GM19043 (cell line): Measurements from ENCODE around the gene COL23A1.

Experiments used
- ATAC-seq: cut with Tn5 transposase; IDR thresholded peaks from one replicate; pipeline ENCODE4 v1.9.1; 2021; ENCODE audit warnings: low read depth; ENCODE audit not compliant: unreplicated experiment

COL23A1 gene

DNA sequence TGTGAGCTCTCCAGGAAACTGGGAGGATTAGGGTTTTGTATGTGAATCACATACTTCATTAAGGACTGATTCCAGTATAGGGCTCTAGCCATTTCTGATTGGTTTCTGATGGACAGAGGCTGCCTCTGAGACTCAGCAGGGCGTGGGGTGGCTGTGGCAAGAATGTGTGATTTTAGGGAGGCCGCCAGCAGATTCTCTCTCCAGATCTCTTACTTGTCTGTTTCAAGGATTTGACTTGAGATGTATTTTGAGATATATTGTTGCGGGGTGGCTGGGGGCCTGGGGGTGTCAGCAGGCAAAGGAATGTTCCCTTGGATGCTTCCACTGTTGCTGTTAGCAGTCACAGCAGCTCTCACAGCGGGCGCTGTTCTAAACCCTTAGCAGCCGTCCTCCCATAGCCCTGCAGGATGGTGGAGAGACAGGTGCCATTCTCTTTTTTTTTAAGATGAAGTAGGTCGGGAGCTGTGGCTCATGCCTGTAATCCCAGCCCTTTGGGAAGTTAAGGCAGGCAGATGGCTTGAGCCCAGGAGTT, 393.8 kb downstream of the COL23A1 start:
- ATAC-seq: no peak

DNA sequence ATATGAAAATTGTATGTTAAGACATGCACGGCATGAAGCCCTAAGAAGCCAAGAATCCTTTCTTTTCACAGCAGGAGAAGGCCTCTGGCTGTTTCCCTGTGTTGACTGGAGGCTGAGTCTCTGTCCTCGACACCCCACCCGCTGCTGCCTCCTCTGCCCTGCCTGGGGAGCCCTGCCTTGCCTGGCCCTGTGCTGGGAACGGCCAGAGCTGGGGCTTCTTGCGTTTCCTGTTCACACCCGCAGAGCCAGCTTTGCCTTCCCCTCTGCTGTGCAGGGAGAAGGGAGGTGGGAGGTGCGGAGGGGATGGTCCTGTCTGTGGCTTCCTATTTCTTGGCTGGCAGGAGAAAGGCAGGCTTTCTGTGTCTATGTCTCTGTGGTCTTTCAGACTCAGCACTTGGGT, 396.2 kb downstream of the COL23A1 start:
- no peak for ATAC-seq

DNA sequence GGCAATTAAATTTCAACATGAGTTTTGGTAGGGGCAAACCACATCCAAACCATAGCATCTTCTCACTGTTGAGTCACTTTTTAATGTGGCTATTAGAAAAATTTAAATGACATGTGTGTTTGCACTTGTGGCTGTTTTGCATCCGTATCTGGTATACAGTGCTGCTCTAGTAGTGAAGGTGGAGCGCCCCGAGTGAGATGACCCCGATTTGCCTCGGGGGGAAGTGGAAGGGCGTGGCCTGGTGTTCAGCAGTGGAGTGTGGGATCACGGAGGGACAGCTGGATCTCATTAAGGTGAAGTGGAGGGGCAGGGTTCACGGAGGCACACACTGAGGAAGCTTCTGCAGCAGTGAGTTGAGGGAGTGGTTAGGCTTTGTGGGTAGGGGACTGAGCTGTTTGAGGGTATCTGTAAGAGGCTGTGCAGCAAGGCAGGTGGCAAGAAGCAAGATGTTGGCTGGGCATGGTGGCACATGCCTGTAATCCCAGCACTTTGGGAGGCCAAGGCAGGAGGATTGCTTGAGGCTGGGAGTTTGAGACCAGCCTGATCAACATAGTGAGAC, 396.9 kb downstream of the COL23A1 start:
- no peak for ATAC-seq

DNA sequence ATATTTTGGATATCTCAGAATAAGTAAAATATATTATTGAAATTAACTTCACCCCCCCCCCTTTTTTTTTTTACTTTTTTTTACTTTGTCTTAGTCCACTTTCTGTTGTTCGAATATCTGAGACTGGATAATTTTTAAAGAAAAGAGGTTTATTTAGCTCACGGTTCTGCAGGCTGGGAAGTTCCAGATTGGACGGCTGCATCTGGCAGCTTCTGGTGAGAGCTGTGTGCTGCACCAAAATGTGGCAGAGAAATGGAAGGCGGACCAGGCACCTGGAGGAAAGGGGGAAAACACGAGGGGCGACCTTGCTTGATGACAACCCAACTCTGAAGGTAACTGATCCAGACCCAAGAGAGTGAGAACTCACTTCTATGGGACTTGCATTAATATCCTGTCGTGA, 397.4 kb downstream of the COL23A1 start:
- no peak for ATAC-seq

DNA sequence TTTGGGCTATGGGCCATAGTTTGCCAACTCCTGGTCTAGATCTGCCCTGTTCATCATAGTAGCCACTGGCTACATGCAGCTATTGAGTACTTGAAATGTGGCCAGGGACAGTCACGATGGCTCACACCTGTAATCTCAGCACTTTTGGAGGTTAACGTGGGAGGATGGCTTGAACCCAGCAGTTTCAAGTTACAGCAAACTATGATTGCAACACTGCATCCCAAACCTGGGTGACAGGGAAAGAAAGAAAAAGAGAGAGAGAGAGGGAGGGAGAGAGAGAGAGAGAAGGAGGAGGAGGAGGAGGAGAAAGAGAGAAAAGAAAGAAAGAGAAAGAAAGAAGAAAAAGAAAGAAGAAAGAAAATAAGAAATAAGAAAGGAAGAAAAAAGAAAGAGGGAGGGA, 397.9 kb downstream of the COL23A1 start:
- ATAC-seq: no peak

DNA sequence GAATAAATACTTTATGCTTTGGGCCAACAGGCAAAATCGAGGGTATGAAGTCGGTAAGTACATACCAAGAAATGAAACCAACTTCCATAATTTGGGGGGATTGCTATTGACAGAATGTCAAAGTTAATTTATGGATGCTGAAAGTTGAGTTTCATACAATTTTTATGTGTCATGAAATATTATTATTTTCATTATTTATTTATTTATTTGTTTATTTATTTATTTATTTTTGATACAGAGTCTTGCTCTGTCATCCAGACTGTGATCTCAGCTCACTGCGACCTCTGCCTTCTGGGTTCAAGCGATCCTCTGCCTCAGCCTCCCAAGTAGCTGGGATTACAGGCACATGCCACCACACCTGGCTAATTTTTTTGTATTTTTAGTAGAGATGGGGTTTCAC, 398.5 kb downstream of the COL23A1 start:
- no peak for ATAC-seq

DNA sequence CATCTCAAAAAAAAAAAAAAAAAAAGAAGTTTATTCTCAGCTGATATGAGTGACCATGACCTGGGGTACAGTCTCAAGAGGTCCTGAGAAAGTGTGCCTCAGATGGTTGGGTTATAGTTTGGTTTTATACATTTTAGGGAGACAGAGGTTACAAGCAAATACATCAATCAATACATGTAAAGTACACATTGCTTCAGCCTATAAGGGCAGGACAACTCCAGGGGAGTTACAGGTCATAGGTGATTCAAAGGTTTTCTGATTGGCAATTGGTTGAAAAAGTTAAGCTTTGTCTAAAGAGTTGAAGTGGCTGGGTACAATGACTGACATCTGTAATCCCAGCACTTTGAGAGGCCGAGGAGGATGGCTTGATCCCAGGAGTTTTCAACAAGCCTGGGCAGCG, 400.8 kb downstream of the COL23A1 start:
- no peak for ATAC-seq
